GM12878 (cell line): Measurements from ENCODE around the gene UBE2J2. TPM values are rescaled to one million over a fixed set of nuclear protein-coding genes. Genes with fewer than 3 reads are reported as not detected.

Experiments
- BHLHE40 ChIP-seq, 2 experiments: fragments of 450-650 bp in 1 of 2; IDR thresholded peaks; 2 replicates each; pipeline ENCODE4 v1.6.1; 2011 to 2017; ENCODE audit warnings: low read depth in 2 of 2, borderline replicate concordance in 1 of 2, improper control_type of control experiment in 1 of 2, low read length in 1 of 2, mild to moderate bottlenecking in 1 of 2
- CBX5 ChIP-seq: sonication (generic); IDR thresholded peaks from 2 replicates; pipeline ENCODE4 v1.6.1; 2016; ENCODE audit warnings: low read depth, moderate library complexity, mild to moderate bottlenecking, inconsistent platforms
- CHD4 ChIP-seq: fragments of 200-600 bp; sonication (generic); IDR thresholded peaks from 2 replicates; pipeline ENCODE4 v1.6.1; 2016; ENCODE audit warnings: mild to moderate bottlenecking
- CTCF ChIP-seq, 3 experiments: IDR thresholded peaks in 2 of 3; conservative IDR thresholded peaks in 1 of 3; 2 replicates each; pipeline ENCODE4 v1.5.1; 2011; ENCODE audit warnings: low read depth in 3 of 3, low read length in 3 of 3, mild to moderate bottlenecking in 3 of 3, control low read depth in 2 of 3, moderate library complexity in 2 of 3, inconsistent platforms in 1 of 3, mixed read lengths in 1 of 3; ENCODE audit not compliant: control insufficient read depth in 2 of 3, insufficient read depth in 1 of 3; ENCODE audit errors: extremely low read depth in 1 of 3
- DPF2 ChIP-seq: fragments of 450-650 bp; IDR thresholded peaks from 2 replicates; pipeline ENCODE4 v1.6.1; 2017; ENCODE audit warnings: mild to moderate bottlenecking
- EED ChIP-seq: sonication (generic); IDR thresholded peaks from 2 replicates; pipeline ENCODE4 v1.6.1; 2016; ENCODE audit warnings: antibody characterized with exemption, low read depth
- EP300 ChIP-seq, 2 experiments: fragments of 150-350 bp in 1 of 2; IDR thresholded peaks; 2 replicates each; pipeline ENCODE4 v1.6.1; 2011 to 2012; ENCODE audit warnings: low read depth in 2 of 2, low read length in 2 of 2, borderline replicate concordance in 1 of 2, improper control_type of control experiment in 1 of 2, inconsistent platforms in 1 of 2; ENCODE audit not compliant: control insufficient read depth in 1 of 2
- FOXM1 ChIP-seq: IDR thresholded peaks from 2 replicates; pipeline ENCODE4 v1.6.1; 2012; ENCODE audit warnings: low read depth, mild to moderate bottlenecking, inconsistent platforms, low read length, moderate library complexity
- IKZF1 ChIP-seq: fragments of 450-650 bp; conservative IDR thresholded peaks from 2 replicates; pipeline ENCODE4 v1.6.1; 2017; ENCODE audit warnings: antibody characterized with exemption, mild to moderate bottlenecking
- JUNB ChIP-seq: IDR thresholded peaks from 2 replicates; pipeline ENCODE4 v1.6.1; 2016; ENCODE audit warnings: antibody characterized with exemption, mild to moderate bottlenecking
- JUND ChIP-seq: IDR thresholded peaks from 2 replicates; pipeline ENCODE4 v1.6.1; 2012; ENCODE audit warnings: low read depth, mild to moderate bottlenecking, low read length, improper control_type of control experiment, moderate library complexity
- KAT2A ChIP-seq: conservative IDR thresholded peaks from 2 replicates; pipeline ENCODE4 v1.6.1; 2011; ENCODE audit warnings: low read depth, low read length; ENCODE audit not compliant: control insufficient read depth
- MEF2A ChIP-seq: IDR thresholded peaks from 2 replicates; pipeline ENCODE4 v1.6.1; 2011; ENCODE audit warnings: low read depth, mild to moderate bottlenecking, low read length, moderate library complexity; ENCODE audit not compliant: insufficient read depth
- MEF2B ChIP-seq: fragments of 450-650 bp; IDR thresholded peaks from 2 replicates; pipeline ENCODE4 v1.6.1; 2018; ENCODE audit warnings: mild to moderate bottlenecking, moderate library complexity; ENCODE audit not compliant: partially characterized antibody, poor library complexity, severe bottlenecking
- MYB ChIP-seq: fragments of 150-350 bp; IDR thresholded peaks from 2 replicates; pipeline ENCODE4 v1.6.1; 2014; ENCODE audit warnings: mild to moderate bottlenecking, low read depth, low read length, borderline replicate concordance
- MYC ChIP-seq: IDR thresholded peaks from 2 replicates; pipeline ENCODE4 v1.6.1; 2011; ENCODE audit warnings: mild to moderate bottlenecking, low read length, moderate library complexity, inconsistent platforms; ENCODE audit not compliant: insufficient read depth, insufficient replicate concordance, insufficient read length, severe bottlenecking
- NFYA ChIP-seq: IDR thresholded peaks from 2 replicates; pipeline ENCODE4 v1.6.1; 2011; ENCODE audit warnings: low read depth, mild to moderate bottlenecking, low read length, improper control_type of control experiment, borderline replicate concordance
- NR2C1 ChIP-seq: fragments of 450-650 bp; IDR thresholded peaks from 2 replicates; pipeline ENCODE4 v1.6.1; 2017; ENCODE audit warnings: antibody characterized with exemption, mild to moderate bottlenecking, moderate library complexity
- NR2C2 ChIP-seq: IDR thresholded peaks from 2 replicates; pipeline ENCODE4 v1.6.1; 2011; ENCODE audit warnings: borderline replicate concordance, low read depth; ENCODE audit not compliant: control insufficient read depth, insufficient read length
- POLR2AphosphoS5 ChIP-seq: IDR thresholded peaks from 2 replicates; pipeline ENCODE4 v1.6.1; 2011; ENCODE audit warnings: mild to moderate bottlenecking, low read length, inconsistent platforms
- RAD21 ChIP-seq: IDR thresholded peaks from 2 replicates; pipeline ENCODE4 v1.6.1; 2011; ENCODE audit warnings: mild to moderate bottlenecking, low read depth, low read length, moderate library complexity; ENCODE audit not compliant: insufficient read depth
- RELB ChIP-seq: fragments of 450-650 bp; IDR thresholded peaks from 2 replicates; pipeline ENCODE4 v1.6.1; 2017; ENCODE audit warnings: low read depth, mild to moderate bottlenecking, moderate library complexity
- RUNX3 ChIP-seq: IDR thresholded peaks from 2 replicates; pipeline ENCODE4 v1.6.1; 2012; ENCODE audit warnings: low read length, inconsistent platforms
- SIX5 ChIP-seq: IDR thresholded peaks from 2 replicates; pipeline ENCODE4 v1.6.1; 2011; ENCODE audit warnings: mild to moderate bottlenecking, low read depth, low read length, moderate library complexity; ENCODE audit not compliant: severe bottlenecking
- SREBF2 ChIP-seq: IDR thresholded peaks from 2 replicates; pipeline ENCODE4 v1.6.1; 2012; ENCODE audit warnings: mild to moderate bottlenecking, low read length
- TAF1 ChIP-seq: IDR thresholded peaks from 2 replicates; pipeline ENCODE4 v1.6.1; 2011; ENCODE audit warnings: mild to moderate bottlenecking, low read depth, low read length, borderline replicate concordance
- polyA plus RNA-seq, 11 experiments: library from polyadenylated mRNA; depleted of rRNA in 4 of 11; unstranded in 6 of 11; stranded (reverse) in 5 of 11; fragments of >200 nt; fragmentation: Nextera tagmentation in 4 of 11; fragmentation: Illumina TruSeq in 1 of 11; extraction: Ambion mirVana in 4 of 11; extraction: Trizol in 1 of 11; gene quantifications; 1 replicate in 1 of 11; 2 replicates in 10 of 11; pipeline versions ENCODE4 v1.2.1 to v1.2.3, GENCODE V29; 2011 to 2016; ENCODE audit warnings: inconsistent platforms in 2 of 11, missing spikeins in 2 of 11, low read depth in 1 of 11
- total RNA-seq, 4 experiments: library from RNA; depleted of rRNA in 3 of 4; stranded (reverse); fragments of >200 nt in 3 of 4; fragmentation: Illumina TruSeq in 1 of 4; extraction: Trizol in 1 of 4; gene quantifications; 2 replicates each; pipeline versions ENCODE4 v1.2.1 to v1.2.3, GENCODE V29; 2013 to 2021

The UBE2J2 gene
- total and polyA plus RNA-seq, 10 of the 15 experiments (the other 5 are each of a cell fraction or from before 2014, with no cell fraction given): 0.72 to 70.5 (median 49.2) TPM

DNA sequence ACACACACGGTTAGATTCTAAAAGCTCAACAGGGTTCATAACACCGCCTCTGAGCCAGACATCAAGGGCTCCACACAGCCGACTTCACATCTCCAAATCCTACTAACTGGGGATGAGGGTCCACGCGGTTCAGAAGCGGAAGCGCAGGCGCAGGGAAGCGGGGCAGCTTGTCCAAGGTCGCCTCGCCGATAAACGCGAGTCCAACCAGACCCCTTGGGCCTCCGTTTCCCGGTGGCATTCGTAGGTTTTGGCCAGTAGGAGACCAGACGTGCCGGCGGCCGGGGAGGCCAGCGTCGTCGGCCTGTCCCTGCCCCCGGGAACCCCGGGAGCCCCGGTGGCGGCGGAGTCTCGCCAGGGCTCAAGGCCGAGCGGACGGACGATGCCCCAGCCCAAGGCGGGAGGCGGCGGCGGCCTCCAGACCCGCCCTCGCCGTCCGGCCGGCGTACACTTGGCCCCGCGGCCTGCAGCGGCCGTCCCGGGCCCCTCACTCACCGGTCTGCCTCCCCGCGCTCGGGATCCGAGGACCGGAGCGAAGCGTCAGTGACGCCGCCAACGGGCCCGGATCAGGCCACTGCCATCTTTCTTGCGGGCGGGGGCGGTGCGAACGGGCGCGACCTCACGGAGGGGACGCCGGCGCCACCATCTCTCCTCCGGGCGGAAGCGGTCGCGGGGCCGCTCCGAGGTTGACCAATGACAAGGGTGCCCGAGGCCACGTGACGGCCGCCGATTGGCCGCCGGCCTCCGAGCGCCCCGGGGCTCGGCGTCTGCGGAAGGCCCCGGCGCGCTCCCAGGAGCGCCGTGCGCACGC lies 42.0 kb downstream of the UBE2J2 start, which contains the start of gene SDF4 (continued):
- TF ChIP-seq SIX5 (peak; percentile 75), NR2C1 (peak; percentile 92), POLR2AphosphoS5 (peak; percentile 81; the same call in 1 of the 2 replicates), RAD21 (no peak), CBX5 (no peak), MYB (no peak), NFYA (no peak), NR2C2 (no peak), BHLHE40 (IDR thresholded peaks at IDR 0.05; ENCODE audit: borderline replicate concordance in 1 of 2, low read depth in 2 of 2, low read length in 1 of 2) (peak in 1 of 2 experiments; percentile 33; a peak in 1 of 4 replicates), MEF2B (no peak), CTCF (IDR thresholded peaks at IDR 0.05 in 2 of 3, conservative IDR thresholded peaks at IDR 0.05 in 1 of 3; ENCODE audit: control insufficient read depth in 2 of 3, extremely low read depth in 1 of 3, insufficient read depth in 1 of 3, low read depth in 3 of 3, low read length in 3 of 3) (no peak), FOXM1 (no peak), KAT2A (no peak), RUNX3 (peak; percentile 69), IKZF1 (peak; percentile 99), JUND (0 out of 2 replicates have a peak, but pooled peaks have one; percentile 16), JUNB (no peak), DPF2 (peak; percentile 81; the same call in 1 of the 2 replicates), MEF2A (no peak), TAF1 (peak; percentile 88), SREBF2 (no peak), EP300 (IDR thresholded peaks at IDR 0.05; ENCODE audit: borderline replicate concordance in 1 of 2, control insufficient read depth in 1 of 2, low read depth in 2 of 2, low read length in 2 of 2) (no peak), EED (no peak), RELB (no peak), MYC (no peak), CHD4 (no peak)
